ENCODE data around the gene TP63.

DNA sequence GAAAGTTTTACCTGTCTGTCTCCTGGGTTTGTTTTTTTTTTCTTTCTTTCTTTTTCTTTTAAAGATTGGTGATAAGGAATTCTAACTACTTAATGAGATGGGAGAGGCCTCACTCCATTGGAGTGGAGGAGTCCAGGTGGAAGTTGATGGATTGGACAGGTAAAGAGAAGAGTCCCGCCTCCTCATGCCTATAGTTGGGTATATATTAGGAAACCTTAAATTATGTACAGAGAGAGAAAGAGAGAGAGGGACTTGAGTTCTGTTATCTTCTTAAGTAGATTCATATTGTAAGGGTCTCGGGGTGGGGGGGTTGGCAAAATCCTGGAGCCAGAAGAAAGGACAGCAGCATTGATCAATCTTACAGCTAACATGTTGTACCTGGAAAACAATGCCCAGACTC, 158.2 kb downstream of the TP63 start:
- no peak for TF ChIP-seq POLR2AphosphoS5 (IDR thresholded peaks at IDR 0.05)
- TF ChIP-seq, protein P1, sequence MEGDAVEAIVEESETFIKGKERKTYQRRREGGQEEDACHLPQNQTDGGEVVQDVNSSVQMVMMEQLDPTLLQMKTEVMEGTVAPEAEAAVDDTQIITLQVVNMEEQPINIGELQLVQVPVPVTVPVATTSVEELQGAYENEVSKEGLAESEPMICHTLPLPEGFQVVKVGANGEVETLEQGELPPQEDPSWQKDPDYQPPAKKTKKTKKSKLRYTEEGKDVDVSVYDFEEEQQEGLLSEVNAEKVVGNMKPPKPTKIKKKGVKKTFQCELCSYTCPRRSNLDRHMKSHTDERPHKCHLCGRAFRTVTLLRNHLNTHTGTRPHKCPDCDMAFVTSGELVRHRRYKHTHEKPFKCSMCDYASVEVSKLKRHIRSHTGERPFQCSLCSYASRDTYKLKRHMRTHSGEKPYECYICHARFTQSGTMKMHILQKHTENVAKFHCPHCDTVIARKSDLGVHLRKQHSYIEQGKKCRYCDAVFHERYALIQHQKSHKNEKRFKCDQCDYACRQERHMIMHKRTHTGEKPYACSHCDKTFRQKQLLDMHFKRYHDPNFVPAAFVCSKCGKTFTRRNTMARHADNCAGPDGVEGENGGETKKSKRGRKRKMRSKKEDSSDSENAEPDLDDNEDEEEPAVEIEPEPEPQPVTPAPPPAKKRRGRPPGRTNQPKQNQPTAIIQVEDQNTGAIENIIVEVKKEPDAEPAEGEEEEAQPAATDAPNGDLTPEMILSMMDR (IDR thresholded peaks at IDR 0.05) = no peak
